NCI-H226 (cell line): ENCODE data around the gene P2RY6.
A peak's percentile ranks its signal among the peaks of the same experiment; 100 is the strongest.

ENCODE experiments used
- DNase-seq: peaks from one replicate; pipeline ENCODE4 v3.0.0-alpha.2; 2015

P2RY6 gene

DNA sequence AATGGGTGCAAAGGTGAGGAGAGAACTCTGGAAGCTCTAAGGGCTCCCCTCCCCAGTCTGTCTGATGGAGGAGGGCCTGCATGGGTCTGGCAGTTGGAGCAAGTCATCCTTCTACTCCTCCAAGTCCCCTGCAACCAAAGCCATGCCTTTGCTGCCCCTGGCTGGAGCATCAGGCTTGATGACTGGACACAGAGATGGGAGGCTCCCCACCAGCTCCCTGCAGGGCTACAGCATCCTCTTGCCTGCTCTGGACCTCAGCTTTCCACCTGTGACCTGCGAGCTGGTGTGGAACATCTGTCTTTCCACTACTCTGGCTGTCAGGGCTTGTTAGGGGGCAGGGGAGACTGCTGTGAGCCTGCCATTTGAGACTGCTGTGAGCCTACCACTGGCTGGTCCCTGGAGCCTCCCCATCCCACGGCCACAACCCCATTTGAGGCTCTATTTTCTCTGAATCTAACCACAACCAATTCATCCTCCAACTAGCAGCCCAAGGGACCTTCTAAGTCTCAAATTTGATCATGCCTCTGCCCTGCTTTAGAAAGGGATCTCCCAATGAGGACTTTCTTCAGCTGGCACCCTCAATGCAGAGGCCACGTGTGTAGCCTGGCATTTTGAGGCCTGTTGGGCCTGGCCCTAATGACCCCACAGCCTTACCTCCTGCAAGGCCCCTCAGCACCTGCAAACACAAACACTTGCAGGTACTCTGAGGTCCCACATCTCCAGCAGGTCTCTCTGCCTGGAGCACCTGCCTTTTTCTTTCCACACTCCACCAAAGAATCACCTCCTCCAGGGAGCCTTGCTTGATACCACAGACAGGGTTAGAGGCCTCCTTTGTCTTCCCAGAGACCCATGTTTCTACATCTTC, 9.9 kb downstream of the P2RY6 start:
- no peak for DNase-seq

DNA sequence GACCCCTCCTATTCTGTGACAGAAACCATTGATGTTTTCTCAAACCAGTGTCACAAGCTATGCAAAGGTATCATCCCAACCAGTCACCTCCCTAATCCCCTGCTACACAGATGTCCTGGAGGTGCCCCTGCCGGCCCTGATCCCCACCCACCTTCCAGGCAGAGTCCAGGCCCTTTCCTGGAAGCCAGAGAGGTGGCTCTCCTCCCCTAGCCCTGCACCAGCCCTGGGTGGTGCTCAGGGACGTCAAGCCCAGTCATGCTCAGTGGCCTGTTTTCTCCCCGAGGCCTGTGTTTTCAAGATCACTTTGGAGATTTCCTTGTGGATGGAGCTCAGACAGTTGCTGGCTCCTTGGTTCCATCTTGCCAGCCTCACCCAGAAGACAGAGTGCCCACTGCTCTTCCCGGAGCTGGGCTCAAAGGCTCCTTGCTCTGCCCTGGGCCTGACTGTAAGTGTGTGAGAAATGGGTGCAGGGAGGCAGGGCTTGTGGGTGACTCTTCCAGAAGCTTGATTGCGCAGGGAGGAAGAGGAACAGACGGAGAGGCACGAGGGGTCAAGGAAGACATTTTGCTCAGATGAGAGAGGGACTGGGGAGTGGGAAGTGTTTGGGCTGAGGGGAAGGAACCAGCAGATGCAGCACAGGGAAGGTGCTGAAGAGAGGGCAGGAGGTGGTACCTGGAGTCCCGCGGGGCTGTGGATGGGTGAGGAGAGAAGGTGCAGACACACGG, 11.3 kb downstream of the P2RY6 start:
- DNase-seq: no peak

DNA sequence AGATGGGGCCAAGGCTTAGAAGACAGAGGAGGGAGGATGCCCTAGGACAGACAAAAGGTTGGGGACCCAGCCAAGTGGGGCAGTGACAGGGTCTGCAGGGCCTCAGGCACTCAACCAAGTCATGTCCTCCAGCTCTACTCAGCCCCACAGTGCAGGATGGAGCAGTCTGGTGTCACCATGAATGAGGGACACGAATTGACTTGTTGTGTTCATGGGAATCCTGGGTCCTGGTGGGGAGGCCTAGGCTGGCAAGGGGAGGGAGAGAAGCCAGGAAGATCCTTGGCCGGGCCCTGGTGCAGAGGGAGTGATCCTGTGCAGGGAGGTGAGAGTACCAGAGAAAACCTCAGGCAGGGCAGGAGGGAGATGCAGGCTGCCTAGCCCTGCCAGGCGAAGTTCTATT, 12.0 kb downstream of the P2RY6 start:
- no peak for DNase-seq

DNA sequence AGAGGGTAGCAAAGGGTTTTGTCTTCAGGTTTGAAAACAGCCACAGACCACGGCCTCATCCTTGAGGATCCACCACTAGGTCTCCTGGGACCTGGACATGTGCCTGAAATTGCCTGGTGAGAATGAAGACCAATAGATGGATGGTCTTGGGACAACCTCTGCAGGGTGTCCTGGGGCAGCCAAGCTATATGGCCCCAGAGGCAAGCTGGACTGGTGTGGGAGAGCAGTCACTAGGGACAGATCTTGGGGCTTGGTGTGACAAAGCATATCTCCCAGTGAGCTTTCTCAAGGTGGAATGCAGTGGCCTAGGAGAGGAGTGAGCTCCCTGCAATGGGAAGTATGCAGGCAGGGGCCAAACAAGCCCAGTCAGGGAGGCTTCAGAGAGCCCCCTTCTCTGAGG, 13.6 kb downstream of the P2RY6 start:
- DNase-seq: no peak

DNA sequence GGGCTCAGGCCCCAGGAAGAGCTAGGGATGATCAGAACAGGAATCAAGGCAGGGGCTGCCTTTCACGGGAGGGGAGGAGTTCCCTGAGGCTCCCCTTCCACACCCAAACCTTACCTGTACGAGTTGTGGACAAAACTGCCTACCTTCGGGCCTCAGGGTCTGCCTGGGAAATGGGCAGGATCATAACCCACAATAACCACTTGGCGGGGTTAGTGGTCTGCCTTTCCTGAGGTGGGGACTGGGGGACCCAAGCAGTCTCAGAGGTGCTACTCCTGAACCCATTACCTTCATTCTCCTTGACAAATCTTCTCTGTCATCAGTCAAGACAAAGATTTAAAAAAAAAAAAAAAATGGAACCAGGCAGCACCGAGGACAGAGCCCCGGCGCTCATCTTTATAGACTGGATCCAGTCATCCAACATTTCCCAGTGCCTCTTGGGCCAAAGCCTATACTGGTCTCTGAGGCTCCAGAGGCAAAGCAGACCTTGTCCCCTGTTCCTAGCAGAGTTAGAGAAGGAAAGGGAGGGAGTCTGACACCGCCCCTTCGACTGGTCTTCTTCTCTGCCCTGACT, 14.2 kb downstream of the P2RY6 start:
- no peak for DNase-seq

DNA sequence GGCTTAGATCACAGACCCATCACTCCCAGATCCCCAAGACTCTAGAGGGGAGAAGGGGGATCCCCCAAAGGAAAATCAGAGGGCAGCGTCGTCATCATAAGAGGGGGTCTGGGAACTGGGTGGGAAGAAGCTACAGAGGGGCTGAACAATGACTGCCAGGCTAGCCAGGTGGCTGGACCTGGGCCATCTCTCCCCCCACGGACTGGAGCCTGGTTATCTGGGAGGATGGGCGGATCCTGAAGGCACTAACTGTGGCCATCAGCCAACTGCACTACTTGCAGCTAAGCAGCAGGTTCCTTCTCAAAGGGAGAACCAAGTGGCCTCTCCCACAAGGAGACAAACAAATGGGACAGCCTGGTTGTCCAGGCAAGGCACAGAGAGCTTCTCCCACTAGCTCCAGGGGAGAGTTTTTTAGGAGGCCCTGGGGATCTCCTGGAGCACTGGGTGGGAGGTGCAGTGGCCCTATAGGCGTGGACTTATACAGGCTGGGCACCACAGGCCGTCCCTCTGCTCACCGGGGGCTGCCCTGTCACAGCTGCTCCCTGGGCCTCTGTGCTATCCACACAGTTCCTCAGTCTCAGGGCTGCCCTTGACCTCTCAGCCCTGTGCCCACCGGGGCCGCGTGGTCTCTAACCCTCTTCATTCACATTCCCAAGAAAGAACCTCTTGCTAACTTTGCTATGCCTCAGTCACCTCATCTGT, 15.4 kb downstream of the P2RY6 start:
- DNase-seq: peak; percentile 28

DNA sequence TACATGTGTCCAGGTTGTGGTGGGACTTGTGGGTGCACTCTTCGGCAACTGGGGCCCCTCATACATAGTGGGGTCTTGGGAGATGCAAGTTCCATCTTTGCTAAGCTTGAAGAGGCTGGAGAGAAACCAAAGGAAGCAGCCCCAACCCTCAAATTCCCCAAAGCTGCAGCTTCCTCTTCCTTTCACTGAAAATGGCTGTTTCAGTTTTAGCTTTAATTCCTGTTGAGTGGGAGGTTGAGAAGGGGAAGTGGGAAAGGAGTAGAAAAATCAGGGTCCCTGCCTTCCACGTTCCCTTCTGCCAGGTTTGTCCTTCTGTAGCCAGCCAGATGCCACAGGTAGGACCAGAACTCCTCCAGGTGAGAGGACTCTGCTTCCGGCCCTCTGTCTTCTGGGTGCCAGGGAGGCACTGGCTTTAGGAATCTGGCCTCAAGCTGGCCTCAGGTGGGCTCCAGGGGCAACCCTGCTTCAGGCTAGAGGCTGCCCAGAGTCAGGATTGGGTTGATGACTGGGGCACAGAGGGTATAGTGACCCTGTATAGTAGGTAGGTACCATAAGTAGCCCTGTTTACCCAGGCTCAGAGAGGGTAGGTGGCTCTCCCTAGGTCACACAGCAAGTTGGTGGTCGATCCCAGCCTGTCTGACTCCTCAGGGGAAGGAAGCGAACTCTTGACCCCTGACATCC, 16.2 kb downstream of the P2RY6 start:
- no peak for DNase-seq

DNA sequence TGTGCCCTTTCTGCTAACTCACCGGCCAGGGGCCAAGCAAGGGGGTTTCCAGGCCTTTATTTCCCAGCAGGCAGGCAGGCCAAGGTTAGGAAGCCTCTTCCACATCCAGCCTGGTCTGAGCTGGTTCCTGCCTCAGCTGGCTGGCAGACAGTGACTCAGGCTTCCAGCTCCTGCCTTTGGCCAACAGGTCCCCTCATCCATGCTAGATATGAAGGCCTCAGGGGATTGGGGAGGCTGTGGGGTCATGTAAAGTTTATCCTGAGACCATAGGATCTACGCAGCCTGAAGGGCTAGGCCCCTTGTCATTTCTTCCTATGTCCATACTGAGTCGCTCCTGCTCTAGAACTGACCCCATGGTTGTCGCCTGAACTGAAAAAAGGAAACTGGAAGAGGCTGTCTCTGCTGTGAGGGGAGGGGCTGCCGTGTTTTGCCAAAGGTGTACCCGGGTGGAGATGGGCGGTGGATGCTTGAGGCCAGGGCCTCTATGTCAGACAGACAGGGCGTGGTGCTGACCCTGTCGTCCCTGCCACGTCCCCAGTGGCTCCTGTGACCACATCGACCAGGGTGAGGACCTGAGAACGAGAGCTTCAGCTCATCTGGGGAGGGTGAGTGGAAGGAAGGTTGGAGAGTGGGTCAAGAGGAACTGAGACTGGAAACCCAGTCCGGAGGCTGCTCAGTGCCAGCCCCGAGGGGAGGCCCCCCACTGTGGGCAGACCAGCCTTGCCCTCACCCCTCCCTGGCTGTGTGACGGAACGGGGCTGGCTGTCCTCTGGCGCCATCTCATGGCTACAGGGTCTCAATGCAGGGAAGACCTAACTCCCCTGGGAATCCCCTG, 17.0 kb downstream of the P2RY6 start:
- DNase-seq: peak; percentile 86

DNA sequence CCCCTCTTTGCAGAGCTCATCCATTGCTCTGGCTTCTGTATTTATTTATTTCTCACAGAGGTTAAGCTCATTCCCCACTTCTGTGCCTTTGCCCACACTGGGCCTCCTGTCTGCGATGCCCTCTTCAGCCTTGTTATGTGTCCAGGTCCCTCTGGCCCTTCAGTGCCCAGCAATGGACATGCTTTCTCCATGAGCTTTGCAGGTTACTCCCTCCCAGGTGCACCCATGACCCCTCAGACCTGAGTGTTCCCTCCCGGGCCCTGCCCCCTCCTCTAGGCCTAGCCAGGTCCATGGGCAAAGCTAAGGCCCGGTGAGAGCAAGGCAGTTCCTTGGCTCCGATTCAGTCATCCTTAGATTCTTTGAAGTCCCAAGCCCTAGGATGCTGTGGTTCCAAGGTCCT, 18.4 kb downstream of the P2RY6 start:
- DNase-seq: no peak

DNA sequence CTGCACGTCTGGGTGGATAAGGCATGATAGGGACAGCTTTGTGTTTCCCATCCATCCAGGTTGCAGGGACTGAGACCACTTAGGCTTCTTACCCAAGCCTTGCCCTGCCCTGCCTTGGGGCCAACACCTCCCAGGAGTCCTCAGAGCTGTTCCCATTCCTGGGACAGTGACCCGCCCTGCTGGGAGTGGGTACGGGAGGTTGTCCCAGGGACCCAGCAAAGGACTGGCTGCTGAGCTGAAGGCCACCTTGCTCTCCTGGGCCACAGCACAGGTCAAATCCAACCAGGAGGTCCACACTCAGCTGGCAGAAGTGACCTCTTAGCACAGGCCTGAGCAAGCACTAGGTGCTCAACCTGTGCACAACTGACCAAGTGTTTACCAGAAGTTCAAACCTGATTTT, 19.1 kb downstream of the P2RY6 start:
- DNase-seq: no peak

DNA sequence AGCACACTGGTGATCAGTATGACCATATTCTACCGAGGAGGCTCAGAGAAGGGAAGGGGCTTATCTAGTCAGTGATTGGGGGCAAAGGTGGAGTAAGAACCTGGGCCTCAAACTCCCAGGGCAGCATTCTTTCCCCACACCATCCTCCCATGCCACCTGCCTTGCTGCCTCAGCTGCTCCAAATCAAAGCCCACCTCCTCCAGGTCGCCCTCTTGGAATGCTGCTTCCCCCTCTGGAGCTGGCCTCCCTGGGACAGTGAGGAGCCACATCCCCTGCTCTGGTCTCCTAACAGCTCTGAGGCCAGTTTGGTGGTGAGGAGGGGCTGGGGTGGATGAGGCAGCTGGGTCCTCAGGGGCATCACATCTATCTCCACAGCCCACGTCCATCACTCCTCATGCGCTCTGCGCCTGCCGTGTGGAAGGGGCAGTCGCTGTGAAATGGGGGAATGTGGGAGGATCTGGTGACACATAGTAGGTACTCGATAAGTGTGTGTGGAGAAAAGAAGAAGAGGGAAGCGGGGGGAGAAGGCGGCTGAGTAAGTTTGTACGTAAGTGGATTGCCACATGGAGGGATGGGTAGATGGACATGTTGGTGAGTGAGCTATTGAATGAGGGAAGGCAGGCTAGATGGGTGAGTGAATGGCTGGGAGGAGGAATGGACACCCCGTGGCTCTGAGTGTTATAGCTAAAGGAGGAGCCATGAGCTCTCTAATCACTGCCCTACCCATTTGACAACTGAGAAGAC, 19.8 kb downstream of the P2RY6 start:
- DNase-seq: no peak

DNA sequence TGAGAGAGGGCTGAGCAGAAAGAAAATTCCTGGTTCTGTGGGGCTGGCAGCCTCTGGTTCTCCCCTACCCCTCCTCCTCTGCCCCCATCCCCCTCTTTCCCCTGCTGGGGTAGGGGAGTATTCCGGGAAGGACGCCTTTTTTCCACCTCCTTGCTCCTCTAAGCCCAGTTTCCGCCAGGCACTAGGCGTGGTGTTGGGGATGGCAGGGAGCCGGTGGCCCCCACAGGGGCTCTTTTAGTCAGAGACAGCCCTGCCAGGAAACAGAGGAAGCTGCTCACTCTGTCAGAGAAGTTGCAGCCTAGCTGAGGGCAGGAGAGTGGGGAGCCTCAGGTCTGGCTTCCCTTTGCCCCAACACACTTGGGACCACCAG, 20.4 kb downstream of the P2RY6 start:
- no peak for DNase-seq

DNA sequence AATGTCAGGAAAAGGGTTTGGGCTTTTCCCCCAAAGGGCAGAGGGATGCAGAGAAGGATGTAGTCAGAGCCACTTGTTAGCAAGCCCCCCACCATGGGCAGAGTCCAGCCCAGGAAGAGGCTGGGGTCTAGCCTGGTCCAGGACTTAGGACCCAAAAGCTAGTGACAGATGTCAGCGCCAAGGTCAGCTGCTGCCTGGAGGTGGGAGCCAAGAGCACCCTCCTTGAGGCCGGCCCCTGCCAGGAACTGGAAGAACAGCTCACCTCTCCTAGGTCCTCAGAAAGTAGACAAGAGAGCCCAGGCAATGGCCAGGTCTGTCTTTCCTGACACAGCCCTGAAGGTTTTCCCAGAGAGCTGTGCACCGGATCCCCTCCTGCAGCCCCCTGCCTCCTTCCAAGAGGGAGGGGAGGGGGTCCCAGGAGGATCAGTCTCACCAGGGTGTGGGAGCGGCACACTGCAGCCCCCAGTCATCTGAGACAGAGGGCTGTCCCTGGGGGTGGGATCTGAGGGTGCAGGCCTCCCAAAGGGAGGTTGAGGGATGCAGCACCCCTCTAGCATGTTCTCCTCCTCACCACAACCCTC, 21.3 kb downstream of the P2RY6 start:
- DNase-seq: no peak

DNA sequence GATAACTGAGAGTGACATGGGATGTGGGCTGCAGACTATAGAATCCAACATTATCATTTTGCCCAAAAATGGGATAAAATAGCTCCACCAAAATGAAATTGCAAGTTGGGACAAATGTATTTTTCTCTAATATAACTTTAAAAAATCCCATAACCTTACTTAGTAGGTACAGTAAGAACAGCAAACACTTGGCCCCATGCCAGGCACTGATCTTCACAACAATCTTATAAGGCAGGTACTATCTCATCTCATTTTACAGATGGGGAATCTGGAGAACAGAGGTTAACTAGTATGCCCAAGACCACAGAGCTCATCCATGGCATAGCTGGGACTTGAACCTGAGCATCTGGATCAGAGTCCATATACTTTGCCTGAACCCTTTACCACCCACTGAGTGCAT, 22.5 kb downstream of the P2RY6 start:
- DNase-seq: no peak

DNA sequence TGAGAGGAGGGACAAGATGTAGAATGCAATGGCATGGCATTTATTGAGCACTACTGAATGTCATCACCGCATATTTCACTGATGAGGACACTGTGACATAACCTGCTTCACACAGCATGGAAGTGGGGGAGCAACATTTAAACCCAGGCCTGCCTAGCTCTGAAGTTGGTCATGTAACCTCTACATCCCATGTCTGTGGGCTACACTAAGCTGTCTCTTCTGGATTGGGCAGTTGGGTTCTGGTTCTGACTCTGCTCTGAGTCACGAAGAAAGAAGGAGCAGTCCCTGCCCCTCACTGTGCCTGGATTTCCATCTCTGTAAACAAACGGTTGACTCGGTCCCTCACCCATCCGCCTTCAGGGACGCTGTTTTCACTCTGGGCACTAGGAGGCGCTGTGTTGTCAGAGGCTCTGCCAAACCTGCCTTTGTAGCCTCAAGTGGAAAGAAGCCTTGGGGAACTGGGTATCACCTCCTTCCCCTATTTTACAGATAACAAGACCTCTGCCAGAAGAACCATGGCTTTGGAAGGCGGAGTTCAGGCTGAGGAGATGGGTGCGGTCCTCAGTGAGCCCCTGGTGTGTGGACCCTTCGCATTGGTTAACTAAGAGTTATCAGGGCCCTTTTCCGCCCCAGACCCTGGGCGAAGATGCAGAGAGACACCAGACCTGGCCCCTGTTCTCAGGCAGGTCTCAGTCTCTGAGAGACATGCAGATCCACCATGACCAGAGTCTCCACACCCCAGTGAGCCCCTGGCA, 23.3 kb downstream of the P2RY6 start:
- peak; percentile 83 for DNase-seq

DNA sequence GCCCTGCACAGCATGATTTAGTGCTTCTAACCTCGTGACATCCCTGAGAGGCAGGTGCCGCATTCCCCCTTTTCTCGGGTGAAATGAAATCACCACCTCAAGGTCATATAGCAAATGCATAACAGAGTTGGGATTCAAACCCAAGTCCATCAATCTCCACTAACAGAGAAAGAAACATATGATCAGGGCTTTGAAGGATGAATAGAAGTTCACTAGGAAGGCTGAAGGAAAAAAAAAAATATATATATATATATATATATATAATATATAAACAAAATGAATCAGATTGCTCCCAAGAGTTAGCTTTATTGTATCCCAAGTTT, 23.8 kb downstream of the P2RY6 start:
- DNase-seq: no peak

DNA sequence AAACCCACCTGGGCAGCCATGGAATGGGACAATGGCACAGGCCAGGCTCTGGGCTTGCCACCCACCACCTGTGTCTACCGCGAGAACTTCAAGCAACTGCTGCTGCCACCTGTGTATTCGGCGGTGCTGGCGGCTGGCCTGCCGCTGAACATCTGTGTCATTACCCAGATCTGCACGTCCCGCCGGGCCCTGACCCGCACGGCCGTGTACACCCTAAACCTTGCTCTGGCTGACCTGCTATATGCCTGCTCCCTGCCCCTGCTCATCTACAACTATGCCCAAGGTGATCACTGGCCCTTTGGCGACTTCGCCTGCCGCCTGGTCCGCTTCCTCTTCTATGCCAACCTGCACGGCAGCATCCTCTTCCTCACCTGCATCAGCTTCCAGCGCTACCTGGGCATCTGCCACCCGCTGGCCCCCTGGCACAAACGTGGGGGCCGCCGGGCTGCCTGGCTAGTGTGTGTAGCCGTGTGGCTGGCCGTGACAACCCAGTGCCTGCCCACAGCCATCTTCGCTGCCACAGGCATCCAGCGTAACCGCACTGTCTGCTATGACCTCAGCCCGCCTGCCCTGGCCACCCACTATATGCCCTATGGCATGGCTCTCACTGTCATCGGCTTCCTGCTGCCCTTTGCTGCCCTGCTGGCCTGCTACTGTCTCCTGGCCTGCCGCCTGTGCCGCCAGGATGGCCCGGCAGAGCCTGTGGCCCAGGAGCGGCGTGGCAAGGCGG, 24.5 kb downstream of the P2RY6 start:
- DNase-seq: no peak

DNA sequence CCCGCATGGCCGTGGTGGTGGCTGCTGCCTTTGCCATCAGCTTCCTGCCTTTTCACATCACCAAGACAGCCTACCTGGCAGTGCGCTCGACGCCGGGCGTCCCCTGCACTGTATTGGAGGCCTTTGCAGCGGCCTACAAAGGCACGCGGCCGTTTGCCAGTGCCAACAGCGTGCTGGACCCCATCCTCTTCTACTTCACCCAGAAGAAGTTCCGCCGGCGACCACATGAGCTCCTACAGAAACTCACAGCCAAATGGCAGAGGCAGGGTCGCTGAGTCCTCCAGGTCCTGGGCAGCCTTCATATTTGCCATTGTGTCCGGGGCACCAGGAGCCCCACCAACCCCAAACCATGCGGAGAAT, 25.1 kb downstream of the P2RY6 start:
- no peak for DNase-seq

DNA sequence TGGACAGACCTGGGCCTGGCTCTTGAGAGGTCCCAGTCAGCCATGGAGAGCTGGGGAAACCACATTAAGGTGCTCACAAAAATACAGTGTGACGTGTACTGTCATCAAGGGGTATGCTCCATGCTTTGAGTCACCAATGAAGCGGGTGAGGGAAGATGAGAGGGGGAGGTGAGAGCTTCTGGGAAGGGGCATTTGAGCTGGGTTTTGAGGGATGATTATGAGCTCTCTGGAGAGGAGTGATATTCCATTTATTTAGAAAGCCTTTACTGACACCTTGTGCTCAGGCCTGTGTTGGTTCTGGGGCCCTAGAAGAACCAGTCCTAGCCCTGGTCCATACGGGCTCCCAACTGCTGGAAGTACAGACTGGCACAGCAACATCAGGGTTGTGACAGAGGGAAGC, 25.6 kb downstream of the P2RY6 start:
- DNase-seq: no peak

DNA sequence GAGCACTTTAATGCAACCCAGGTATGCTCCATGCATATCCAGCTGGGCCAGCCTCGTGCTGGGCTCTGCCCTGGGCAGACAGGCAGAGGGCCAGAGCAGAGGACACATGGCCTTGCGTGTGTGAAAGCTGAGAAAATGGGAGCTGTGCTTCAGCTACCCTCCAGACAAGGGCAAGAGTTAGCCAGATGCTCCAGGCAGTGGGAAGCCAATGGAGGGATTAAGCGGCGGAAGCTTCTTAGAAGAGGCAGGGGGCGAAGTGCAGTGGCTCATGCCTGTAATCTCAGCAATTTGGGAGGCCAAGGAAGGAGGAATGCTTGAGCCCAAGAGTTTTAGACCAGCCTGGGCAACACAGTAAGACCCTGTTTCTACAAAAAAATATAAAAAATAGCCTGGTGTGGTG, 26.1 kb downstream of the P2RY6 start:
- no peak for DNase-seq
